GM10248 (cell line): Measurements from ENCODE around the gene FMN2.

Experiments used
- CTCF ChIA-PET: fragments of 300-600 bp; sonication (Branson Sonifier 250); formaldehyde crosslinking; extraction: SDS; loops from one replicate; lab custom pipeline; 2021; ENCODE audit warnings: antibody characterized with exemption; lab: Yijun Ruan, JAX
- POLR2A ChIA-PET: fragments of 350-650 bp; sonication (Branson Sonifier 250); formaldehyde crosslinking; extraction: SDS; loops from one replicate; lab custom pipeline; 2020; ENCODE audit warnings: antibody characterized with exemption; lab: Yijun Ruan, JAX
- DNase-seq: peaks from one replicate; pipeline ENCODE4 v3.0.0; 2012; ENCODE audit errors: extremely low spot score
- CTCF ChIP-seq: IDR thresholded peaks from 2 replicates; pipeline ENCODE4 v1.5.1; 2012; ENCODE audit warnings: mild to moderate bottlenecking, low read depth; ENCODE audit errors: extremely low read depth, missing control alignments, control extremely low read depth

Gene FMN2

GRCh38 chr1:240151136-240151735, 59.6 kb downstream of the FMN2 start:
- ChIA-PET POLR2A (no interaction called here), CTCF (interaction anchor here (0.9 to 3.4 kb wide), 7 partner anchors 7 to 199 kb away, joined by 3 to 27 read pairs (median 17); no protein-coding TSS in a partner anchor)
- no peak for TF ChIP-seq CTCF
- no peak for DNase-seq

GRCh38 chr1:240152611-240153297, 61.1 kb downstream of the FMN2 start:
- DNase-seq, result no peak
- CTCF ChIA-PET, result interaction anchor here (0.9 to 1.1 kb wide), 2 partner anchors 22 to 30 kb away, joined by 3 read pairs; no protein-coding TSS in a partner anchor
- TF ChIP-seq CTCF, result no peak
- POLR2A ChIA-PET, result no interaction called here

- ChIA-PET CTCF (interaction anchor here (1.0 to 1.6 kb wide), 2 partner anchors 14 to 33 kb away, joined by 3 to 4 read pairs; no protein-coding TSS in a partner anchor), POLR2A (no interaction called here)
- no peak for TF ChIP-seq CTCF
Observed at GRCh38 chr1:240155605-240156004, 63.9 kb downstream of the FMN2 start.

GRCh38 chr1:240164742-240165141, 73.1 kb downstream of the FMN2 start:
- ChIA-PET POLR2A (no interaction called here), CTCF (interaction anchor here (5.5 kb wide), 1 partner anchor 14 kb away, joined by 27 read pairs; no protein-coding TSS in a partner anchor)
- TF ChIP-seq CTCF, result no peak

More at GRCh38 chr1:240155605-240156004, 63.9 kb downstream of the FMN2 start:
- no peak for DNase-seq

GRCh38 chr1:240169188-240169587, 77.5 kb downstream of the FMN2 start:
- no peak for DNase-seq
- CTCF ChIA-PET, result no interaction called here
- POLR2A ChIA-PET, result no interaction called here
- no peak for TF ChIP-seq CTCF

More at GRCh38 chr1:240164742-240165141, 73.1 kb downstream of the FMN2 start:
- DNase-seq, result no peak

GRCh38 chr1:240170266-240170665, 78.6 kb downstream of the FMN2 start:
- DNase-seq, result no peak
- ChIA-PET CTCF (interaction anchor here (0.8 to 1.8 kb wide), 3 partner anchors 12 to 19 kb away, joined by 3 to 5 read pairs (median 3); no protein-coding TSS in a partner anchor), POLR2A (no interaction called here)
- no peak for TF ChIP-seq CTCF
